CD4-positive, alpha-beta T cell treated with Interleukin-17A for 1 hour (primary cell): Measurements from ENCODE around the gene OXTR.

Source experiments
- DNase-seq: peaks from one replicate; pipeline ENCODE4 v3.0.0-alpha.2; 2020

OXTR gene

GRCh38 chr3:8709801-8710507 is 59.5 kb downstream of the OXTR start:
- no peak for DNase-seq

DNA sequence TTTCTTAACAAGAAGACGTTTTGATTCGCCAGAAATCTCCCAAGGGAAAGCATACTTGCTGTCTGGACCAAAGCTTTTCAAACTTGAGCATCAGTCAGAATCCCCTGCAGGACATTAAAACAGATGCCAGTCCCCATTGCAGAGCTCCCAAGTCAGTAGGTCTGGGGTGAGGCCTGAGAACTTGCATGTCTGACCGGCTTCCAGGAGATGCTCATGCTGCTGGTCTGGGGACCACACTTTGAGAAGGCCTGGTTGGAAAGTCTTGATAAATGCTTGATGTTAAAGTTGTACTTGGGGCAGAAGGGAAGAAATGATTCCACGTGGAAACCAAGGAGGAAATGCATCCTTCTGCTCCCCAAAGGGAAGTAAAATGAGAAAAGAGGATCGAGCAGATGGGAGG is 60.1 kb downstream of the OXTR start:
- no peak for DNase-seq

- DNase-seq: no peak
Observed at GRCh38 chr3:8705575-8705974, 63.8 kb downstream of the OXTR start.

- no peak for DNase-seq
Observed at GRCh38 chr3:8702560-8702959, 66.9 kb downstream of the OXTR start.
